Caco-2 (cell line): ENCODE results near the gene CLHC1. TPM values are rescaled to one million over a fixed set of nuclear protein-coding genes. Genes with fewer than 3 reads are reported as not detected.

Experiments
- BruUV-seq: library from RNA; stranded (reverse); fragments of 400-500 nt; replicated peaks from 2 replicates; lab custom pipeline; 2021; lab: Mats Ljungman, UMichigan
- CTCF ChIA-PET: fragments of 300-600 bp; sonication (Branson Sonifier 250); formaldehyde crosslinking; loops from one replicate; lab custom pipeline; 2022; ENCODE audit warnings: antibody characterized with exemption; lab: Charles Lee
- POLR2A ChIA-PET: fragments of 300-600 bp; sonication (Branson Sonifier 250); formaldehyde crosslinking; loops from one replicate; lab custom pipeline; 2022; ENCODE audit warnings: antibody characterized with exemption; lab: Charles Lee
- DNase-seq, 2 experiments: peaks; one replicate each; pipeline versions ENCODE4 v3.0.0 to v3.0.0-alpha.2; 2020 to 2022
- H3K27me3 ChIP-seq: replicated peaks from 2 replicates; pipeline ENCODE4 v1.6.0; 2011; ENCODE audit warnings: low read length; ENCODE audit not compliant: control insufficient read depth, insufficient read depth
- H3K36me3 ChIP-seq: 2 replicates; pipeline ENCODE4 v1.5.1; 2011; ENCODE audit warnings: low read length; ENCODE audit not compliant: control insufficient read depth, insufficient read depth
- H3K4me1 ChIP-seq: fragments of 250-450 bp; sonication (Bioruptor Pico); 2 replicates; pipeline ENCODE4 v1.5.1; 2020; ENCODE audit warnings: mild to moderate bottlenecking
- H3K4me3 ChIP-seq: 2 replicates; pipeline ENCODE4 v1.5.1; 2011; ENCODE audit warnings: low read depth, mild to moderate bottlenecking, control low read depth, low read length
- H3K9me3 ChIP-seq: fragments of 250-450 bp; sonication (Bioruptor Pico); 2 replicates; pipeline ENCODE4 v1.5.1; 2020; ENCODE audit warnings: mild to moderate bottlenecking, moderate library complexity
- H3K27ac Mint-ChIP-seq: one replicate; pipeline ENCODE4 v1.8.0; 2022; ENCODE audit warnings: mixed read lengths; ENCODE audit not compliant: unreplicated experiment
- H3K27me3 Mint-ChIP-seq: one replicate; pipeline ENCODE4 v1.8.0; 2022; ENCODE audit warnings: mixed read lengths; ENCODE audit not compliant: insufficient read depth, unreplicated experiment
- H3K36me3 Mint-ChIP-seq: one replicate; pipeline ENCODE4 v1.8.0; 2022; ENCODE audit warnings: mild to moderate bottlenecking, mixed read lengths; ENCODE audit not compliant: insufficient read depth, unreplicated experiment
- H3K4me1 Mint-ChIP-seq: one replicate; pipeline ENCODE4 v1.8.0; 2022; ENCODE audit warnings: low read depth, mixed read lengths; ENCODE audit not compliant: unreplicated experiment
- H3K4me3 Mint-ChIP-seq: one replicate; pipeline ENCODE4 v1.8.0; 2022; ENCODE audit warnings: mild to moderate bottlenecking, moderate library complexity, mixed read lengths; ENCODE audit not compliant: unreplicated experiment
- H3K9me3 Mint-ChIP-seq: one replicate; pipeline ENCODE4 v1.8.0; 2022; ENCODE audit warnings: mixed read lengths; ENCODE audit not compliant: unreplicated experiment
- intact Hi-C: fragments of 100-400 bp; cut with micrococcal nuclease; formaldehyde crosslinking; loops from one replicate; pipeline ENCODE4 v1.10.0; 2022; ENCODE audit not compliant: unreplicated experiment
- total RNA-seq: library from RNA; stranded (reverse); gene quantifications from 2 replicates; pipeline ENCODE4 v1.2.3, GENCODE V29; 2022
- TF ChIP-seq, protein P1 (sequence below), 2 experiments: fragments of 200-600 bp in 1 of 2; IDR thresholded peaks; 1 replicate in 1 of 2; 2 replicates in 1 of 2; pipeline versions ENCODE4 v1.5.1 to v1.8.0; 2011 to 2022; ENCODE audit warnings: antibody characterized with exemption in 1 of 2, control low read depth in 1 of 2, inconsistent platforms in 1 of 2, low read depth in 1 of 2, low read length in 1 of 2, mild to moderate bottlenecking in 1 of 2, moderate library complexity in 1 of 2; ENCODE audit not compliant: insufficient read depth in 1 of 2, severe bottlenecking in 1 of 2, unreplicated experiment in 1 of 2

The CLHC1 gene
- total RNA-seq, 1 experiment from 2014 or later = 13.4 TPM

DNA sequence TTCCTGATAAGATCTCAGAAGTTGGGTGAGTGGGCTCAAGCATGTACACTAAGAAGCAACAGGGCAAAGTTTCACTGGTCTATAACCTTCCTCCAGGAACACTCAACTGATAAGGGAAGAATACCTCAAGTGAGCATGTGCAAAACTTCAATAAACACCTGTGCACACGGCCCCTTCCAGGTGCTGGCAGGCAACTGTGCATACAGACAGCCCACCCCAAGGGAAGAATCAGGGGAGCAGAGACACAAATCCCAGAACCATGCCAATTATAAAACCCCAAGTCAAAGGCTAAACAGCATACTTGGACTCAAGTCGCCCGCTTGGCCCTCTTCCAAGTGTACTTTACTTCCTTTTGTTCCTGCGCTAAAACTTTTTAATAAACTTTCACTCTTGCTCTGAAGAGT, 96.0 kb downstream of the CLHC1 start:
- H3K9me3 Mint-ChIP-seq = no peaks in the 10 kb centered on the region
- H3K36me3 Mint-ChIP-seq = no peaks in the 10 kb centered on the region
- H3K4me1 Mint-ChIP-seq = peaks cover 51% of the 10 kb centered on the region
- BruUV-seq = no TSS peak
- H3K27ac Mint-ChIP-seq = peak overlapping the region; percentile 60
- intact Hi-C loops = loop anchor here (1.0 kb wide), 2 partner anchors 18 to 27 kb away; no protein-coding TSS in a partner anchor
- TF ChIP-seq, protein P1, sequence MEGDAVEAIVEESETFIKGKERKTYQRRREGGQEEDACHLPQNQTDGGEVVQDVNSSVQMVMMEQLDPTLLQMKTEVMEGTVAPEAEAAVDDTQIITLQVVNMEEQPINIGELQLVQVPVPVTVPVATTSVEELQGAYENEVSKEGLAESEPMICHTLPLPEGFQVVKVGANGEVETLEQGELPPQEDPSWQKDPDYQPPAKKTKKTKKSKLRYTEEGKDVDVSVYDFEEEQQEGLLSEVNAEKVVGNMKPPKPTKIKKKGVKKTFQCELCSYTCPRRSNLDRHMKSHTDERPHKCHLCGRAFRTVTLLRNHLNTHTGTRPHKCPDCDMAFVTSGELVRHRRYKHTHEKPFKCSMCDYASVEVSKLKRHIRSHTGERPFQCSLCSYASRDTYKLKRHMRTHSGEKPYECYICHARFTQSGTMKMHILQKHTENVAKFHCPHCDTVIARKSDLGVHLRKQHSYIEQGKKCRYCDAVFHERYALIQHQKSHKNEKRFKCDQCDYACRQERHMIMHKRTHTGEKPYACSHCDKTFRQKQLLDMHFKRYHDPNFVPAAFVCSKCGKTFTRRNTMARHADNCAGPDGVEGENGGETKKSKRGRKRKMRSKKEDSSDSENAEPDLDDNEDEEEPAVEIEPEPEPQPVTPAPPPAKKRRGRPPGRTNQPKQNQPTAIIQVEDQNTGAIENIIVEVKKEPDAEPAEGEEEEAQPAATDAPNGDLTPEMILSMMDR (IDR thresholded peaks at IDR 0.05; ENCODE audit: insufficient read depth in 1 of 2, low read depth in 1 of 2, low read length in 1 of 2, severe bottlenecking in 1 of 2, unreplicated experiment in 1 of 2) = no peak
- no peak overlapping the region for H3K4me3 ChIP-seq
- peaks cover 45% of the 10 kb centered on the region for H3K4me1 ChIP-seq
- no peaks in the 10 kb centered on the region for H3K27me3 ChIP-seq
- peak in 1 of 2 experiments; percentile 56 for DNase-seq
- no peaks in the 10 kb centered on the region for H3K27me3 Mint-ChIP-seq
- no peaks in the 10 kb centered on the region for H3K9me3 ChIP-seq
- CTCF ChIA-PET = interaction anchor here (0.7 kb wide), 1 partner anchor 236 kb away, joined by 3 read pairs; no protein-coding TSS in a partner anchor
- H3K36me3 ChIP-seq = no peaks in the 10 kb centered on the region
- H3K4me3 Mint-ChIP-seq = no peak overlapping the region
- POLR2A ChIA-PET = no interaction called here

DNA sequence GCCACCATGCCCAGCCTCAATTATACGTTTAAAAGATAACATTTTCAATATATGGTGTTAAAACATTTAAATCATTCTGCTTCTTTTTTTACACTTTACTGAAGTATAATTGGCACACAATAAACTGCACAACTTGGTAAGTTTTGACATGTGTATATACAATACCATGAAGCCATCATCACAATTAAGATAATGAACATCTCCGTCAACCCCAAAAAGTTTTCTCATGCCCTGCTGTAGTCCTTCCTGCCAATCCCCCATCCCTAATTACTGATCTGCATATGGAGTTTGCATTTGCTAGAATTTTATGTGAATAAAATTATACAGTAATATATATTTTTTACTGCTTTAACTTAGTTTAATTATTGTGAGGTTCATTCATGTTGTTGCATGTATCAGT, 96.6 kb downstream of the CLHC1 start:
- Histone ChIP-seq H3K4me3 (no peak overlapping the region), H3K36me3 (no peaks in the 10 kb centered on the region), H3K9me3 (no peaks in the 10 kb centered on the region), H3K4me1 (peaks cover 38% of the 10 kb centered on the region), H3K27me3 (no peaks in the 10 kb centered on the region)
- no peak overlapping the region for H3K4me3 Mint-ChIP-seq
- CTCF ChIA-PET = interaction anchor here (0.7 kb wide), 1 partner anchor 236 kb away, joined by 3 read pairs; no protein-coding TSS in a partner anchor
- POLR2A ChIA-PET = interaction anchor here (0.5 to 0.7 kb wide), 2 partner anchors 21 to 94 kb away, joined by 3 to 6 read pairs; no protein-coding TSS in a partner anchor
- H3K27me3 Mint-ChIP-seq = no peaks in the 10 kb centered on the region
- H3K27ac Mint-ChIP-seq = peak overlapping the region; percentile 60
- H3K4me1 Mint-ChIP-seq = peaks cover 44% of the 10 kb centered on the region
- H3K36me3 Mint-ChIP-seq = no peaks in the 10 kb centered on the region
- TF ChIP-seq, protein P1 (IDR thresholded peaks at IDR 0.05; ENCODE audit: insufficient read depth in 1 of 2, low read depth in 1 of 2, low read length in 1 of 2, severe bottlenecking in 1 of 2, unreplicated experiment in 1 of 2) = no peak
- BruUV-seq = no TSS peak
- no peak for DNase-seq
- no peaks in the 10 kb centered on the region for H3K9me3 Mint-ChIP-seq
- intact Hi-C loops = no loop called here

DNA sequence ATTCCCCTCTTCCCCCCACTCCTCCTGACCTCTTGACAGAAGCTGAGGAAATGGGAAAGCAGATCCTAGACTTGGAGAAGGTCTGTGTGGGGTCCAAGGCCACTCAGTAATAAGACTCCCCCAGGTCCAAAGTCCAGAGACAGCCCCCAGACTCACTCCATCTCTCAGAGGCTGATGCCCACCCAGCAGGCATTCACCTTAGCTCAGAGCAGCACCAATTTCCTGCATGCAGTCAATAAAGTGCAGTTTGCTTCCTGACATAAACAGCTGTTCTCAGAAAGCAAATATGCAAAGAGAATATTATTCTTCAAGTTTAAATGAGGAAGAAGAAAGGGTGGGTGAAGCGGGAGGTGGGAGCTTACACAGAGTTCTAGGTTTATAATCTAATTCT, 97.8 kb downstream of the CLHC1 start:
- no peak overlapping the region for H3K4me3 ChIP-seq
- Mint-ChIP-seq H3K36me3 (no peaks in the 10 kb centered on the region), H3K9me3 (no peaks in the 10 kb centered on the region), H3K4me1 (peaks cover 43% of the 10 kb centered on the region), H3K27ac (no peak overlapping the region), H3K27me3 (no peaks in the 10 kb centered on the region), H3K4me3 (no peak overlapping the region)
- BruUV-seq = no TSS peak
- no peak for DNase-seq
- TF ChIP-seq, protein P1 (IDR thresholded peaks at IDR 0.05; ENCODE audit: insufficient read depth in 1 of 2, low read depth in 1 of 2, low read length in 1 of 2, severe bottlenecking in 1 of 2, unreplicated experiment in 1 of 2) = no peak
- no peaks in the 10 kb centered on the region for H3K36me3 ChIP-seq
- H3K9me3 ChIP-seq = no peaks in the 10 kb centered on the region
- CTCF ChIA-PET = no interaction called here
- intact Hi-C loops = no loop called here
- H3K4me1 ChIP-seq = peaks cover 37% of the 10 kb centered on the region
- POLR2A ChIA-PET = no interaction called here
- no peaks in the 10 kb centered on the region for H3K27me3 ChIP-seq
